Uterus (tissue), 4 donors: ENCODE data around the gene GSS. TPM values are rescaled to one million over a fixed set of nuclear protein-coding genes. Genes with fewer than 3 reads are reported as not detected.

Source experiments
- DNase-seq, 2 donors: peaks; one replicate each; pipeline ENCODE4 v3.0.0-alpha.2; 2019 to 2020
- H3K27ac ChIP-seq, 2 donors: fragments of 200-600 bp; sonication (generic); 1 replicate in 1 of 2; 2 replicates in 1 of 2; pipeline ENCODE4 v1.5.1; 2016 to 2018
- H3K27me3 ChIP-seq, 2 donors: fragments of 200-600 bp; sonication (generic); one replicate each; pipeline ENCODE4 v1.5.1; 2018 to 2019; ENCODE audit warnings: control low read depth in 1 of 2
- H3K36me3 ChIP-seq, 2 donors: fragments of 200-600 bp; sonication (generic); one replicate each; pipeline ENCODE4 v1.5.1; 2019; ENCODE audit warnings: control low read depth in 1 of 2
- H3K4me1 ChIP-seq, 2 donors: fragments of 200-600 bp; sonication (generic); one replicate each; pipeline ENCODE4 v1.5.1; 2018 to 2019; ENCODE audit warnings: control low read depth in 1 of 2
- H3K4me3 ChIP-seq, 2 donors: fragments of 200-600 bp; sonication (generic); 1 replicate in 1 of 2; 2 replicates in 1 of 2; pipeline ENCODE4 v1.5.1; 2018 to 2019; ENCODE audit warnings: mild to moderate bottlenecking in 1 of 2
- H3K9me3 ChIP-seq, 2 donors: fragments of 200-600 bp; sonication (generic); one replicate each; pipeline ENCODE4 v1.5.1; 2019; ENCODE audit warnings: control low read depth in 1 of 2
- CTCF ChIP-seq, 4 experiments: fragments of 200-600 bp in 2 of 4; fragments of 450-650 bp in 2 of 4; sonication (generic) in 2 of 4; IDR thresholded peaks; one replicate each; pipeline ENCODE4 v1.5.1; 2016 to 2019; ENCODE audit warnings: antibody characterized with exemption in 4 of 4, mild to moderate bottlenecking in 2 of 4, moderate library complexity in 1 of 4
- POLR2A ChIP-seq, 2 donors: fragments of 450-650 bp; IDR thresholded peaks; one replicate each; pipeline ENCODE4 v1.6.1; 2016; ENCODE audit warnings: antibody characterized with exemption in 2 of 2, mild to moderate bottlenecking in 1 of 2, moderate library complexity in 1 of 2
- intact Hi-C: fragments of 100-400 bp; cut with DNase I; formaldehyde crosslinking; loops from one replicate; pipeline ENCODE4 v1.15.1; 2023; ENCODE audit warnings: low total_unique reads
- total RNA-seq, 4 donors: library from RNA; depleted of rRNA in 3 of 4; stranded (reverse); fragments of >200 nt in 3 of 4; gene quantifications; one replicate each; pipeline versions ENCODE4 v1.1.0 to v1.2.4, GENCODE V29; 2014 to 2023
- donor health status: DM: yes; HTN: yes; CAD: no.

The GSS gene
- total RNA-seq, 4 donors from 2014 or later = 3.8 to 47.2 (median 16.5) TPM

DNA sequence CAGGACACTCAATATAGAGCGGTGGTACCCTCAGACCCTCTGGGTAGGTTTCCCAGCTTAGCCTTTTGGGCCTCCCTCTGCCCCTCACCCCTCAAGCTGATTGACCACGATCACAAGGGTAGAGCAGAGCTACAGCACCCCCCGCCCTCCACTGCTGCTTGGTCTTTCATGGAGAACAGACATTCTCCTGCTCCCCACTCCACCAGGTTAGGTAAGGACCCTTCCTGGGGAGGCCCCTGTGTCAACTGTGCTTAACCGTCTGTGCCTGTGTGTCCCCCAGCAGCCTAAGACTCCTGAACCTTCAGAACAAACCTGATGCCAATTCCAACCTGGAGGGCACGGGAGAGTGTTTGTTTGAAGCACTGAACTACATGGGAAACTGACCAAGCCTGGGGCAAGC, 11.8 kb upstream of the GSS start:
- Histone ChIP-seq H3K4me3 (no peak overlapping the region), H3K27me3 (no peaks in the 10 kb centered on the region), H3K36me3 (no peaks in the 10 kb centered on the region), H3K27ac (no peak overlapping the region), H3K9me3 (no peaks in the 10 kb centered on the region), H3K4me1 (no peaks in the 10 kb centered on the region)
- no peak for DNase-seq
- intact Hi-C loops = no loop called here
- TF ChIP-seq POLR2A (IDR thresholded peaks at IDR 0.05) (no peak), CTCF (IDR thresholded peaks at IDR 0.05) (no peak)

- no peak for DNase-seq
- intact Hi-C loops = no loop called here
- H3K36me3 ChIP-seq = no peaks in the 10 kb centered on the region
- H3K4me1 ChIP-seq = no peaks in the 10 kb centered on the region
- H3K9me3 ChIP-seq = no peaks in the 10 kb centered on the region
- no peaks in the 10 kb centered on the region for H3K27me3 ChIP-seq
- no peak for TF ChIP-seq POLR2A (IDR thresholded peaks at IDR 0.05)
- no peak for TF ChIP-seq CTCF (IDR thresholded peaks at IDR 0.05)
- H3K27ac ChIP-seq = no peak overlapping the region
- no peak overlapping the region for H3K4me3 ChIP-seq
Observed at GRCh38 chr20:34965051-34965450, 9.4 kb upstream of the GSS start.

DNA sequence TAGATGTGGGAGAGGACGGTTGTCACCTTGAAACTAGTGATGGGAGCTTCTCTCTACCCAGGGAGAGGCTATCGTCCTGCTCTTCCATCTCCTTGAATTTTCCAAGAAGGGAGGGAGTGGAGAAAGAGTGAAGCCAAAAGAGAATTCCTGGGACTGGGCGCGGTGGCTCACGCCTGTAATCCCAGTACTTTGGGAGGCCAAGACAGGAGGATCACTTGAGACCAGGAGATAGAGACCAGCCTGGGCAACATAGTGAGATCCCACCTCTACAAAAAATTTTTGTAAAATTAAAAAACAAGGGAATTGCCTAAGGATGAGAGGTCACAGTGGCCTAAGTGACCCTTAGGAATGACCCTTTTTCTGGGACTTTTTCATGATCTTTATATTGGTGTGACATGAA, 8.9 kb upstream of the GSS start:
- Histone ChIP-seq H3K27me3 (no peaks in the 10 kb centered on the region), H3K9me3 (no peaks in the 10 kb centered on the region), H3K4me1 (no peaks in the 10 kb centered on the region), H3K4me3 (no peak overlapping the region), H3K36me3 (no peaks in the 10 kb centered on the region), H3K27ac (no peak overlapping the region)
- no peak for DNase-seq
- TF ChIP-seq POLR2A (IDR thresholded peaks at IDR 0.05) = no peak
- TF ChIP-seq CTCF (IDR thresholded peaks at IDR 0.05) = no peak
- intact Hi-C loops = no loop called here

GRCh38 chr20:34956751-34957472, 1.3 kb upstream of the GSS start:
- no peaks in the 10 kb centered on the region for H3K27me3 ChIP-seq
- no peaks in the 10 kb centered on the region for H3K36me3 ChIP-seq
- no peak overlapping the region for H3K27ac ChIP-seq
- H3K4me3 ChIP-seq = no peak overlapping the region
- H3K9me3 ChIP-seq = no peaks in the 10 kb centered on the region
- no peaks in the 10 kb centered on the region for H3K4me1 ChIP-seq
- TF ChIP-seq POLR2A (IDR thresholded peaks at IDR 0.05) (no peak), CTCF (IDR thresholded peaks at IDR 0.05) (no peak)
- DNase-seq = no peak
- intact Hi-C loops = loop anchor here (5.0 kb wide), 1 partner anchor 85 kb away; the partner anchor contains the start of gene GGT7

- no peak for TF ChIP-seq CTCF (IDR thresholded peaks at IDR 0.05)
- TF ChIP-seq POLR2A (IDR thresholded peaks at IDR 0.05) = no peak
- Histone ChIP-seq H3K4me3 (peak overlapping the region; percentile 64 to 84), H3K27me3 (no peaks in the 10 kb centered on the region), H3K4me1 (no peaks in the 10 kb centered on the region), H3K27ac (peak overlapping the region; percentile 91 to 92), H3K36me3 (no peaks in the 10 kb centered on the region), H3K9me3 (no peaks in the 10 kb centered on the region)
- DNase-seq = no peak
- intact Hi-C loops = loop anchor here (5.0 kb wide), 1 partner anchor 84 kb away; the partner anchor contains the start of gene GGT7
Observed at GRCh38 chr20:34956041-34956458, 444 bp upstream of the GSS start.
